HepG2 (cell line): ENCODE measurements around the gene DHRS13. TPM values are rescaled to one million over a fixed set of nuclear protein-coding genes. Genes with fewer than 3 reads are reported as not detected.

ENCODE experiments used
- CREB1 ChIP-seq, 2 experiments: fragments of 450-650 bp in 1 of 2; IDR thresholded peaks; 2 replicates each; pipeline ENCODE4 v1.6.1; 2016 to 2017; ENCODE audit warnings: control low read depth in 1 of 2, mild to moderate bottlenecking in 1 of 2, missing compliant biosample characterization in 1 of 2, missing genetic modification characterization in 1 of 2
- GATAD2A ChIP-seq: IDR thresholded peaks from 2 replicates; pipeline ENCODE4 v1.6.1; 2016
- HDAC6 ChIP-seq: fragments of 200-600 bp; sonication (generic); IDR thresholded peaks from 2 replicates; pipeline ENCODE4 v1.7.0; 2017; ENCODE audit warnings: mild to moderate bottlenecking, antibody characterized with exemption, low read length, low read depth
- HNRNPLL ChIP-seq: fragments of 200-400 bp; formaldehyde crosslinking; IDR thresholded peaks from 2 replicates; pipeline ENCODE4 v1.6.1; 2017; ENCODE audit warnings: mild to moderate bottlenecking, low read depth, low read length; ENCODE audit not compliant: poor library complexity, severe bottlenecking
- MLLT10 ChIP-seq: sonication (generic); formaldehyde crosslinking; IDR thresholded peaks from 2 replicates; pipeline ENCODE4 v1.4.0; 2020; ENCODE audit warnings: missing genetic modification reagents
- NCOA1 ChIP-seq: sonication (generic); formaldehyde crosslinking; IDR thresholded peaks from 2 replicates; pipeline ENCODE4 v1.9.0; 2021; ENCODE audit warnings: missing genetic modification reagents
- NFATC3 ChIP-seq: sonication (generic); formaldehyde crosslinking; IDR thresholded peaks from 2 replicates; pipeline ENCODE4 v1.5.1; 2020; ENCODE audit warnings: mild to moderate bottlenecking, missing genetic modification reagents
- NPAS2 ChIP-seq: sonication (generic); formaldehyde crosslinking; IDR thresholded peaks from 2 replicates; pipeline ENCODE4 v1.8.0; 2022; ENCODE audit warnings: mild to moderate bottlenecking, missing genetic modification reagents, borderline replicate concordance
- PHB2 ChIP-seq: fragments of 450-650 bp; IDR thresholded peaks from 2 replicates; pipeline ENCODE4 v1.6.1; 2018; ENCODE audit not compliant: partially characterized antibody
- POLR2A ChIP-seq, 2 experiments: IDR thresholded peaks; 2 replicates each; pipeline ENCODE4 v1.6.1; 2011; ENCODE audit warnings: low read depth in 2 of 2, low read length in 2 of 2, mild to moderate bottlenecking in 1 of 2, moderate library complexity in 1 of 2; ENCODE audit not compliant: insufficient read depth in 1 of 2
- RCOR2 ChIP-seq: IDR thresholded peaks from 2 replicates; pipeline ENCODE4 v1.6.1; 2016; ENCODE audit warnings: missing biosample characterization, missing genetic modification reagents
- SMAD3 ChIP-seq: sonication (generic); formaldehyde crosslinking; IDR thresholded peaks from 2 replicates; pipeline ENCODE4 v1.4.0; 2020; ENCODE audit warnings: missing genetic modification reagents
- SP140L ChIP-seq: sonication (generic); formaldehyde crosslinking; IDR thresholded peaks from 2 replicates; pipeline ENCODE4 v1.4.0; 2020; ENCODE audit warnings: missing genetic modification reagents, borderline replicate concordance
- U2AF2 ChIP-seq: fragments of 200-400 bp; formaldehyde crosslinking; IDR thresholded peaks from 2 replicates; pipeline ENCODE4 v1.6.1; 2017; ENCODE audit warnings: low read depth, mild to moderate bottlenecking, low read length
- XRCC5 ChIP-seq: fragments of 200-400 bp; formaldehyde crosslinking; optimal IDR thresholded peaks from 2 replicates; pipeline ENCODE3; 2017; ENCODE audit warnings: mild to moderate bottlenecking, low read length
- ZNF232 ChIP-seq: sonication (generic); formaldehyde crosslinking; IDR thresholded peaks from 2 replicates; pipeline ENCODE4 v1.4.0; 2020; ENCODE audit warnings: missing genetic modification reagents, borderline replicate concordance
- ZNF354B ChIP-seq: sonication (generic); formaldehyde crosslinking; IDR thresholded peaks from 2 replicates; pipeline ENCODE4 v1.8.0; 2022; ENCODE audit warnings: mild to moderate bottlenecking, missing genetic modification reagents
- ZNF572 ChIP-seq: sonication (generic); formaldehyde crosslinking; IDR thresholded peaks from 2 replicates; pipeline ENCODE4 v1.5.1; 2020; ENCODE audit warnings: mild to moderate bottlenecking, missing genetic modification reagents
- ZNF670 ChIP-seq: sonication (generic); formaldehyde crosslinking; IDR thresholded peaks from 2 replicates; pipeline ENCODE4 v1.8.0; 2022; ENCODE audit warnings: mild to moderate bottlenecking, missing genetic modification reagents, borderline replicate concordance
- polyA plus RNA-seq, 8 experiments: library from polyadenylated mRNA; depleted of rRNA in 3 of 8; stranded (reverse) in 7 of 8; unstranded in 1 of 8; fragments of >200 nt; fragmentation: Illumina TruSeq in 4 of 8; extraction: Trizol in 4 of 8; gene quantifications; 2 replicates each; pipeline versions ENCODE4 v1.2.1 to v1.2.3, GENCODE V29; 2011 to 2016; ENCODE audit warnings: low read depth in 4 of 8, missing spikeins in 1 of 8, mixed read lengths in 1 of 8; ENCODE audit not compliant: insufficient read depth in 1 of 8
- total RNA-seq, 5 experiments: library from RNA; depleted of rRNA; stranded (reverse); fragments of >200 nt; fragmentation: Illumina TruSeq; extraction: Trizol; gene quantifications; 2 replicates each; pipeline ENCODE4 v1.2.3, GENCODE V29; 2016; ENCODE audit warnings: low read depth in 1 of 5
- TF ChIP-seq, protein P1 (sequence below): sonication (generic); formaldehyde crosslinking; IDR thresholded peaks from 2 replicates; pipeline ENCODE4 v1.4.0; 2020; ENCODE audit warnings: missing genetic modification reagents
- TF ChIP-seq, protein P2 (sequence below): sonication (generic); formaldehyde crosslinking; IDR thresholded peaks from 2 replicates; pipeline ENCODE4 v1.5.1; 2020; ENCODE audit warnings: missing genetic modification reagents, mild to moderate bottlenecking, borderline replicate concordance
- TF ChIP-seq, protein P3 (sequence below): IDR thresholded peaks from 2 replicates; pipeline ENCODE4 v1.6.1; 2016; ENCODE audit warnings: missing compliant biosample characterization, missing genetic modification reagents, borderline replicate concordance
- TF ChIP-seq, protein P4 (sequence below): sonication (generic); formaldehyde crosslinking; conservative IDR thresholded peaks from 2 replicates; pipeline ENCODE4 v1.4.0; 2020; ENCODE audit warnings: missing genetic modification reagents
- TF ChIP-seq, protein P5 (sequence below): sonication (generic); formaldehyde crosslinking; IDR thresholded peaks from 2 replicates; pipeline ENCODE4 v1.4.0; 2020; ENCODE audit warnings: low read depth, mild to moderate bottlenecking, missing genetic modification reagents
- TF ChIP-seq, protein P6 (sequence below): IDR thresholded peaks from 2 replicates; pipeline ENCODE4 v1.6.1; 2012; ENCODE audit warnings: low read depth, low read length, improper control_type of control experiment

DHRS13 gene
- total and polyA plus RNA-seq, 2 of the 13 experiments (the other 11 are each of a cell fraction or from before 2014, with no cell fraction given) = 11.8 to 12.6 TPM

DNA sequence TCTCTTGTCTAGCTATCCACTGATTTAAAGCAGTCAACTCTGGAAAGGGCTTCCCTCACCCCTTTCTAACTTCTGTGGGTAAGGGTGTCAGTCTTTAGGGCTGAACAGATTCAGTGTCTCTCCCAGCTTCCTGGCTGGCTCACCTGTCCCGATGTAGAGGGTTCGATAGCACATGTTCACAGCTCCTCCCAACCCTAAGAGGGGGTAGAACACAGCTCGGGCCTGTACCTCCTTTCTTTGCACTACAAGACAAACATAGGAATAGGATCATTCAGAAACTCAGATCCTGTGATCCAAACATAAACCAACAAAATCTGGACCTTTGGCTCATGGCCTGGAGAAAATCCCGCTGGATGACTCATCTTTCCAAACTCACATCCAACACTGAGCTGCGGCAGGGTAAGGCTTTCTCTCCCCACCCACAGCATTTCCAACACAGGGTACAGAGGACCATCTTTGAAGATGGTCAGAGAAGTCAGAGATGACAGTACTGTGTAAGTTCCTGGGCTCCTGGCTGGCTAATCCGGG, 5.8 kb upstream of the DHRS13 start (continued):
- TF ChIP-seq, protein P1, sequence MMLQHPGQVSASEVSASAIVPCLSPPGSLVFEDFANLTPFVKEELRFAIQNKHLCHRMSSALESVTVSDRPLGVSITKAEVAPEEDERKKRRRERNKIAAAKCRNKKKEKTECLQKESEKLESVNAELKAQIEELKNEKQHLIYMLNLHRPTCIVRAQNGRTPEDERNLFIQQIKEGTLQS (CRISPR knock-in tag) = peak; percentile 90
- TF ChIP-seq, protein P2, sequence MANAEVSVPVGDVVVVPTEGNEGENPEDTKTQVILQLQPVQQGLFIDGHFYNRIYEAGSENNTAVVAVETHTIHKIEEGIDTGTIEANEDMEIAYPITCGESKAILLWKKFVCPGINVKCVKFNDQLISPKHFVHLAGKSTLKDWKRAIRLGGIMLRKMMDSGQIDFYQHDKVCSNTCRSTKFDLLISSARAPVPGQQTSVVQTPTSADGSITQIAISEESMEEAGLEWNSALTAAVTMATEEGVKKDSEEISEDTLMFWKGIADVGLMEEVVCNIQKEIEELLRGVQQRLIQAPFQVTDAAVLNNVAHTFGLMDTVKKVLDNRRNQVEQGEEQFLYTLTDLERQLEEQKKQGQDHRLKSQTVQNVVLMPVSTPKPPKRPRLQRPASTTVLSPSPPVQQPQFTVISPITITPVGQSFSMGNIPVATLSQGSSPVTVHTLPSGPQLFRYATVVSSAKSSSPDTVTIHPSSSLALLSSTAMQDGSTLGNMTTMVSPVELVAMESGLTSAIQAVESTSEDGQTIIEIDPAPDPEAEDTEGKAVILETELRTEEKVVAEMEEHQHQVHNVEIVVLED (CRISPR knock-in tag) = no peak
- TF ChIP-seq MLLT10 (CRISPR knock-in tag) (no peak), RCOR2 (CRISPR knock-in tag) (no peak), U2AF2 (no peak), SMAD3 (CRISPR knock-in tag) (no peak), HNRNPLL (no peak), HDAC6 (no peak), NFATC3 (CRISPR knock-in tag) (no peak), NCOA1 (no peak), ZNF354B (CRISPR knock-in tag) (no peak), POLR2A (IDR thresholded peaks at IDR 0.05; ENCODE audit: insufficient read depth in 1 of 2, low read depth in 2 of 2, low read length in 2 of 2) (no peak), CREB1 (IDR thresholded peaks at IDR 0.05) (no peak), CREB1 (CRISPR knock-in tag; IDR thresholded peaks at IDR 0.05) (no peak), PHB2 (no peak), ZNF572 (CRISPR knock-in tag) (no peak), GATAD2A (CRISPR knock-in tag) (peak; percentile 33; the same call in 1 of the 2 replicates), SP140L (CRISPR knock-in tag) (no peak), XRCC5 (peak; percentile 28), ZNF670 (CRISPR knock-in tag) (peak; percentile 60; the same call in 1 of the 2 replicates), NPAS2 (CRISPR knock-in tag) (no peak), ZNF232 (CRISPR knock-in tag) (no peak)
- TF ChIP-seq, protein P3, sequence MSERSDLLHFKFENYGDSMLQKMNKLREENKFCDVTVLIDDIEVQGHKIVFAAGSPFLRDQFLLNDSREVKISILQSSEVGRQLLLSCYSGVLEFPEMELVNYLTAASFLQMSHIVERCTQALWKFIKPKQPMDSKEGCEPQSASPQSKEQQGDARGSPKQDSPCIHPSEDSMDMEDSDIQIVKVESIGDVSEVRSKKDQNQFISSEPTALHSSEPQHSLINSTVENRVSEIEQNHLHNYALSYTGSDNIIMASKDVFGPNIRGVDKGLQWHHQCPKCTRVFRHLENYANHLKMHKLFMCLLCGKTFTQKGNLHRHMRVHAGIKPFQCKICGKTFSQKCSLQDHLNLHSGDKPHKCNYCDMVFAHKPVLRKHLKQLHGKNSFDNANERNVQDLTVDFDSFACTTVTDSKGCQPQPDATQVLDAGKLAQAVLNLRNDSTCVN (CRISPR knock-in tag) = no peak
- TF ChIP-seq, protein P4, sequence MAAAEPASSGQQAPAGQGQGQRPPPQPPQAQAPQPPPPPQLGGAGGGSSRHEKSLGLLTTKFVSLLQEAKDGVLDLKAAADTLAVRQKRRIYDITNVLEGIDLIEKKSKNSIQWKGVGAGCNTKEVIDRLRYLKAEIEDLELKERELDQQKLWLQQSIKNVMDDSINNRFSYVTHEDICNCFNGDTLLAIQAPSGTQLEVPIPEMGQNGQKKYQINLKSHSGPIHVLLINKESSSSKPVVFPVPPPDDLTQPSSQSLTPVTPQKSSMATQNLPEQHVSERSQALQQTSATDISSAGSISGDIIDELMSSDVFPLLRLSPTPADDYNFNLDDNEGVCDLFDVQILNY (CRISPR knock-in tag) = no peak
- TF ChIP-seq, protein P5, sequence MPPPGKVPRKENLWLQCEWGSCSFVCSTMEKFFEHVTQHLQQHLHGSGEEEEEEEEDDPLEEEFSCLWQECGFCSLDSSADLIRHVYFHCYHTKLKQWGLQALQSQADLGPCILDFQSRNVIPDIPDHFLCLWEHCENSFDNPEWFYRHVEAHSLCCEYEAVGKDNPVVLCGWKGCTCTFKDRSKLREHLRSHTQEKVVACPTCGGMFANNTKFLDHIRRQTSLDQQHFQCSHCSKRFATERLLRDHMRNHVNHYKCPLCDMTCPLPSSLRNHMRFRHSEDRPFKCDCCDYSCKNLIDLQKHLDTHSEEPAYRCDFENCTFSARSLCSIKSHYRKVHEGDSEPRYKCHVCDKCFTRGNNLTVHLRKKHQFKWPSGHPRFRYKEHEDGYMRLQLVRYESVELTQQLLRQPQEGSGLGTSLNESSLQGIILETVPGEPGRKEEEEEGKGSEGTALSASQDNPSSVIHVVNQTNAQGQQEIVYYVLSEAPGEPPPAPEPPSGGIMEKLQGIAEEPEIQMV (CRISPR knock-in tag) = no peak
- TF ChIP-seq, protein P6, sequence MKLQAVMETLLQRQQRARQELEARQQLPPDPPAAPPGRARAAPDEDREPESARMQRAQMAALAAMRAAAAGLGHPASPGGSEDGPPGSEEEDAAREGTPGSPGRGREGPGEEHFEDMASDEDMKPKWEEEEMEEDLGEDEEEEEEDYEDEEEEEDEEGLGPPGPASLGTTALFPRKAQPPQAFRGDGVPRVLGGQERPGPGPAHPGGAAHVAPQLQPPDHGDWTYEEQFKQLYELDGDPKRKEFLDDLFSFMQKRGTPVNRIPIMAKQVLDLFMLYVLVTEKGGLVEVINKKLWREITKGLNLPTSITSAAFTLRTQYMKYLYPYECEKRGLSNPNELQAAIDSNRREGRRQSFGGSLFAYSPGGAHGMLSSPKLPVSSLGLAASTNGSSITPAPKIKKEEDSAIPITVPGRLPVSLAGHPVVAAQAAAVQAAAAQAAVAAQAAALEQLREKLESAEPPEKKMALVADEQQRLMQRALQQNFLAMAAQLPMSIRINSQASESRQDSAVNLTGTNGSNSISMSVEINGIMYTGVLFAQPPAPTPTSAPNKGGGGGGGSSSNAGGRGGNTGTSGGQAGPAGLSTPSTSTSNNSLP = peak; percentile 79; the same call in 1 of the 2 replicates
